Measurements from ENCODE around the gene TIMM29. TPM values are rescaled to one million over a fixed set of nuclear protein-coding genes. Genes with fewer than 3 reads are reported as not detected.
A peak's percentile ranks its signal among the peaks of the same experiment; 100 is the strongest.

TIMM29 gene
- polyA plus RNA-seq, 1 experiment = 9.1 TPM

DNA sequence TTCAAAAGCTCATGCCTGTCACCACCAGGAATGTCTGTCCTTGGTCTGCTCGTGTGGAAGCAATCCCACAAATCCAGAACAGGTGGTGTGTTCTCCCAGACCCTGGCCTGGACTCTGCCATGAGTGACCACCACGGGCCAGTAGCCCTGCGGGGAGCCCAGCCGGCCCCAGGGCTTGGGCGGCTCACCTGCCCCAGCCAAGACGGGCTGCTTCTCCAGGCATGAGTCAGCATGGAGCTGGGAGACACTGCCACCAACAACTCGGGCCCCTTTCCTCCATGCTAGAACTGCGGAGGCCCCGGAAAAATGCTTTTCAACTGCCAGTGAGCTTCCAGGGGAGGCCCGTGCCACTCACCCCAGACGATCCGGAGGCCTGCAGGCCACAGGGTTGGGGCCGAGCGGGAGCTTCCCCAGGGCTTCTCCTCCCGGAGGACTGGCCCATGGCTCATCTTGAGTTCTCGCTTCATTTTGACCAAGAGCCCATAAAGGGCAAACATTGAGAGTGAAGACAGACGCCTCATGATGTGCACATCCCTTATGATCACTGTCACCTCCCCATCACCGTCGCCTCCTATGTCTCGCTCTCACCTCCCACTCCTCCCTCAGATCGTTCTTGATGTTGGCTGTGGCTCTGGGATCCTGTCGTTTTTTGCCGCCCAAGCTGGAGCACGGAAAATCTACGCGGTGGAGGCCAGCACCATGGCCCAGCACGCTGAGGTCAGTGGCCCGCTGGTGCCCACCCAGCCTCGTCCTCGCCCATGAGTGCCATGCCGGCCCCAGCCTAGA lies 16.8 kb upstream of the TIMM29 start:
- ChIA-PET POLR2A (no interaction called here), CTCF (interaction anchor here (0.8 to 1.5 kb wide), 3 partner anchors 9 to 48 kb away, joined by 3 to 6 read pairs (median 4); no protein-coding TSS in a partner anchor)
- DNase-seq (ENCODE audit: low read depth) = no peak
- peaks cover 37% of the 10 kb centered on the region for H3K36me3 ChIP-seq (ENCODE audit: control insufficient read depth, insufficient read depth, low read length)
- no peaks in the 10 kb centered on the region for H3K27me3 ChIP-seq (ENCODE audit: control insufficient read depth, insufficient read depth, low read length)
- TF ChIP-seq, protein P1, sequence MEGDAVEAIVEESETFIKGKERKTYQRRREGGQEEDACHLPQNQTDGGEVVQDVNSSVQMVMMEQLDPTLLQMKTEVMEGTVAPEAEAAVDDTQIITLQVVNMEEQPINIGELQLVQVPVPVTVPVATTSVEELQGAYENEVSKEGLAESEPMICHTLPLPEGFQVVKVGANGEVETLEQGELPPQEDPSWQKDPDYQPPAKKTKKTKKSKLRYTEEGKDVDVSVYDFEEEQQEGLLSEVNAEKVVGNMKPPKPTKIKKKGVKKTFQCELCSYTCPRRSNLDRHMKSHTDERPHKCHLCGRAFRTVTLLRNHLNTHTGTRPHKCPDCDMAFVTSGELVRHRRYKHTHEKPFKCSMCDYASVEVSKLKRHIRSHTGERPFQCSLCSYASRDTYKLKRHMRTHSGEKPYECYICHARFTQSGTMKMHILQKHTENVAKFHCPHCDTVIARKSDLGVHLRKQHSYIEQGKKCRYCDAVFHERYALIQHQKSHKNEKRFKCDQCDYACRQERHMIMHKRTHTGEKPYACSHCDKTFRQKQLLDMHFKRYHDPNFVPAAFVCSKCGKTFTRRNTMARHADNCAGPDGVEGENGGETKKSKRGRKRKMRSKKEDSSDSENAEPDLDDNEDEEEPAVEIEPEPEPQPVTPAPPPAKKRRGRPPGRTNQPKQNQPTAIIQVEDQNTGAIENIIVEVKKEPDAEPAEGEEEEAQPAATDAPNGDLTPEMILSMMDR (IDR thresholded peaks at IDR 0.05; ENCODE audit: insufficient read depth, low read depth, low read length) = no peak
- no peak overlapping the region for H3K4me3 ChIP-seq (ENCODE audit: low read depth, low read length)

DNA sequence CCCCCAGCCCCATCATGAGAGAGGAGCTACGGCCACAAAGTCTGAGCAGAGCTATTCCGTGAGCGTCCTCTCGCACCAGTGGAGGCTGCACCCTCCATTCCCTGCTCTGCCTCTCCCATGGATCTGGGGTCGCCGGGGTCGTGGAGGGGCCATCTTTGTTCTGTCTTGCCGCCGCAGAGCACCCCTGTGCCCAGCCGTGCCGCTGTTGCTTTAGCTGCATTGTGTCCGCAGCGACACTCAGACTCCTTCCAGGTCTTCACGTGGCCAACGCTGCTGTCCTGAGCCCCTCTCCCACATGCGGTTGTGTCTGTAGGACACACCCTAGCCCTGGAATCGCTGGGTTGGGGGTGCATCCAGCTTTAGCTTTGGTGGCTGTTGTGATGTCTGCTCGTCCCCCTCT lies 16.0 kb upstream of the TIMM29 start:
- Histone ChIP-seq H3K27me3 (ENCODE audit: control insufficient read depth, insufficient read depth, low read length) (no peaks in the 10 kb centered on the region), H3K36me3 (ENCODE audit: control insufficient read depth, insufficient read depth, low read length) (peaks cover 37% of the 10 kb centered on the region), H3K4me3 (ENCODE audit: low read depth, low read length) (no peak overlapping the region)
- TF ChIP-seq, protein P1 (IDR thresholded peaks at IDR 0.05; ENCODE audit: insufficient read depth, low read depth, low read length) = no peak
- no peak for DNase-seq (ENCODE audit: low read depth)
- POLR2A ChIA-PET = no interaction called here
- CTCF ChIA-PET = interaction anchor here (0.9 to 1.5 kb wide), 3 partner anchors 9 to 48 kb away, joined by 3 to 6 read pairs (median 4); no protein-coding TSS in a partner anchor

DNA sequence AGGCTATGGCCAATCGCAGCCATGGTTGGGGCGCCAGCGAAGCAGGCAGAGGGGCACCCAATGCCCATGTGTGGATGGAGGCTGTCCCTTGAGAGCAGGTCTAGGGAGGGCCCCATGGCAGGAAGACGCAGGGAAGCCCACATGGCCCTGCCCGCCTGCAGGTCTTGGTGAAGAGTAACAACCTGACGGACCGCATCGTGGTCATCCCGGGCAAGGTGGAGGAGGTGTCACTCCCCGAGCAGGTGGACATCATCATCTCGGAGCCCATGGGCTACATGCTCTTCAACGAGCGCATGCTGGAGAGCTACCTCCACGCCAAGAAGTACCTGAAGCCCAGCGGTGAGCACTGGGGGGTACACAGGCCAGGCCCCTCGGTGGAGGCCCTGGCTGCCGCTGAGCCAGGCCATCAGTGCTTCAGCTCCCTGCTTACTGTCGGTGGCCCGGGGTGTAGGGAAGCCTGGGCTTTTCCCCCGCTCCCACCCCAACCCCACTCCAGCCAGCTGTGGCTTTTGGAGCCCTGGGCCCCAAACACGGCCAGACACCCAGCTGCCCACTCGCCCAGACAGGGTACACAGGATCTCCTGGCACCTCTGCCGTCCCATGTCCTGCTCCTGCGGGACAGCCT lies 14.8 kb upstream of the TIMM29 start:
- no peak for DNase-seq (ENCODE audit: low read depth)
- Histone ChIP-seq H3K36me3 (ENCODE audit: control insufficient read depth, insufficient read depth, low read length) (peaks cover 30% of the 10 kb centered on the region), H3K4me3 (ENCODE audit: low read depth, low read length) (no peak overlapping the region), H3K27me3 (ENCODE audit: control insufficient read depth, insufficient read depth, low read length) (no peaks in the 10 kb centered on the region)
- TF ChIP-seq, protein P1 (IDR thresholded peaks at IDR 0.05; ENCODE audit: insufficient read depth, low read depth, low read length) = no peak
- POLR2A ChIA-PET = no interaction called here
- CTCF ChIA-PET = interaction anchor here (0.6 to 5.7 kb wide), 3 partner anchors 11 to 40 kb away, joined by 3 to 37 read pairs (median 3); no protein-coding TSS in a partner anchor

DNA sequence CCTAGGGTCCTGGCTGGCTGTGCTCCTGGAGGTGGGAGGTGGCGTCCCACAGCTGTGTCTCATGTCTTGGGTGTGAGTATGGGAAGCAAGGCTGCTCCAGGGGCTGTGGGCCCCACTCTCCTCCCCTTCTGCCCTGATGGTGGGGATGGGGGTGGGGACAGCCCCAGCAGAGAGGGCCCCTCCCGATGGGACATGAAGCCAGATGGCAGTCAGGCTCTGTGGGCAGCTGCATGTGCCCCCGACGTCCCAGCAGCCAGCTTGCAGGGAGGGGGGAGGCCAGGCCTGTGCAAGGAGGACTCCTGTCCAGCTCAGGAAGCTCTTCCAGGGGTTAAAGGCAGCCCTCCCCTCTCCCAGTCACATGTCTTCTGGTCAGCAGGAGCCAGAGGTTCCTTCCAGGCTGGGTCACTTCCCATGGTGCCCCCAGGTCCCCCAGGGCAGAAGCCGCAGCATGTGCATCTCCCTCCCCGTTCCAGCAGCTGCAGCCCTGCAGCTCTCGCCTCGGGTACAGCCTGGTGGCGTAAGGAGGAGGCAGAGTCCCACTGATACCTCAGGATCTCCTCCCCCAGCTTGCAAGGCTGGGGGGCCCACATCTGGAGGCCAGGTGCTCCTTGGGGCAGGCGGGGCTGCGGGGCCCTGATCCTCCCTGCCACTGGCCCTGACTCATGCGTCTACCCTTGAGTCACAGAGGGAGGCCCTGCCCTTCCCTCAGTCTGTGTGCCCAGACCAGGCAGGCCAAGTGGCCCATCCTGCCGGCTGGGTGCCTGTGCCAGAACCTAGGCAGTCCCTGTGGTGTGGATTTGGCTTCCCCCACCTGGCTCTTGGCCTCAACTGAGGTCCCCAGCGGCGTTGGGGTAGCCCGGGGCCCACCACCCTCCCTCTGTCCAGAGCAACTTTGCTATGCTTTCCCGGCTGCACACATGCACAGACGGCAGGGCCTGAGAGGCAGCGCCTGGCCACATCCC lies 13.2 kb upstream of the TIMM29 start:
- TF ChIP-seq, protein P1 (IDR thresholded peaks at IDR 0.05; ENCODE audit: insufficient read depth, low read depth, low read length) = peak; percentile 72
- POLR2A ChIA-PET = no interaction called here
- DNase-seq (ENCODE audit: low read depth) = peak; percentile 78
- Histone ChIP-seq H3K36me3 (ENCODE audit: control insufficient read depth, insufficient read depth, low read length) (peaks cover 36% of the 10 kb centered on the region), H3K4me3 (ENCODE audit: low read depth, low read length) (no peak overlapping the region), H3K27me3 (ENCODE audit: control insufficient read depth, insufficient read depth, low read length) (no peaks in the 10 kb centered on the region)
- CTCF ChIA-PET = interaction anchor here (0.6 to 5.7 kb wide), 12 partner anchors 10 to 146 kb away, joined by 3 to 37 read pairs (median 4); partner anchors contain the start of gene CARM1
